ENCODE measurements around the gene SLBP. TPM values are rescaled to one million over a fixed set of nuclear protein-coding genes. Genes with fewer than 3 reads are reported as not detected.

The SLBP gene
- total and polyA plus RNA-seq, 2 donors from 2014 or later = 30.7 to 42.8 TPM

DNA sequence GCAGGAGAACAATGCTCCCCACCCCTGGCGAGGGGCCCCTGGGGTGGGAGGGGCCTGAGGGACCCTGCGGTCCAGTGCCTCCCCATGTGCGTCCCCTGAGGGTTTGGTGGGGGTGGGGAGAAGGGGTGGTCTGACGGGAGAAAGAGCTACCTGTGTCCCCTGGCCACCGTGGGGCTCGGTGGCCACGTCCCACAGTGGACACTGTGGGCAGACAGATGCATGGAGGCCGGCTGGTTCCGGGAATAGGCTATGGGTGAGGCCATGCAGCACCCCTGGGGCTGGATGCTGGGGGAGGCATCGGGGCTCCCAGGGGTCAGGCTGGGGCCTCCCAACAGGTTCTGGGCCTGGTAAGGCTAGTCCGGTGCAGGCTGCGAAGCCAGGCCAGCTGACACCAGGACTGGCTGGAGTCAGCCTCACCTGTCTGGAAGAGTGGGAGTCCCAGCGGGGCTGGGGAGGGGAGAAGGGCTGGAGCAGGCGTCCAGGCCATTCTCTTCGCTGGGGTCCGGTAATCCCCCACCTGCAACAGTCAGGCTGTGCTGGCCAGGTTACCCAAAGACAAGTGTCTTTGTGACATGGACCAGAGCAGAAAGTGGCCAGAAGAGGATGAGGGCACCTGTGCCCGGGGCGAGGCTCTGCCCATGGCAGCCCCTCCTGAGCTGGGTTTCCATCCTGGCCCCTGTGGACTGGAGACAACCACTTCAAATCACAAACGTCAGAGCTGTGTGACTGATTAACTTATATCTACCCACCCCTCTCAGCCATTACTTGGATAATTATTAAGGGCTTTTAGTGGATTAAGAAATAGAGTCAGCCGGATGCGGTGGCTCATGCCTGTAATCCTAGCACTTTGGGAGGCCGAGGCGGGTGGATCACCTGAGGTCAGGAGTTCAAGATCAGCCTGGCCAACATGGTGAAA, 26.6 kb downstream of the SLBP start:
- DNase-seq (peak in 4 of 5 donors; percentile 42 to 82 (median 79)), FAIRE-seq (no peak)
- H3K4me3 ChIP-seq (ENCODE audit: low read length in 3 of 3) = peak overlapping the region in 1 of 3 donors; percentile 18
- no peak overlapping the region for H3K9ac ChIP-seq (ENCODE audit: low read length in 3 of 3)
- peaks cover 0 to 1% (median under 1%) of the 10 kb centered on the region in 3 donors for H3K36me3 ChIP-seq (ENCODE audit: control insufficient read depth in 2 of 3, insufficient read depth in 3 of 3, low read length in 3 of 3)
- peak overlapping the region; percentile 77 for H3K27ac ChIP-seq (ENCODE audit: low read depth in 2 of 2, low read length in 2 of 2)
- TF ChIP-seq CTCF (IDR thresholded peaks at IDR 0.05; ENCODE audit: borderline replicate concordance, extremely low read depth, insufficient read depth) = no peak
- no peaks in the 10 kb centered on the region for H3K27me3 ChIP-seq (ENCODE audit: control insufficient read depth, insufficient read depth, low read length)
- no peaks in the 10 kb centered on the region for H3K9me3 ChIP-seq (ENCODE audit: control insufficient read depth in 2 of 3, insufficient read depth in 1 of 3, low read length in 3 of 3)
- peaks cover 3 to 8% (median 4%) of the 10 kb centered on the region in 3 donors for H3K4me1 ChIP-seq (ENCODE audit: control insufficient read depth in 2 of 3, insufficient read depth in 2 of 3, low read depth in 1 of 3, low read length in 3 of 3)
- intact Hi-C loops (cut with DNase I) = no loop called here

DNA sequence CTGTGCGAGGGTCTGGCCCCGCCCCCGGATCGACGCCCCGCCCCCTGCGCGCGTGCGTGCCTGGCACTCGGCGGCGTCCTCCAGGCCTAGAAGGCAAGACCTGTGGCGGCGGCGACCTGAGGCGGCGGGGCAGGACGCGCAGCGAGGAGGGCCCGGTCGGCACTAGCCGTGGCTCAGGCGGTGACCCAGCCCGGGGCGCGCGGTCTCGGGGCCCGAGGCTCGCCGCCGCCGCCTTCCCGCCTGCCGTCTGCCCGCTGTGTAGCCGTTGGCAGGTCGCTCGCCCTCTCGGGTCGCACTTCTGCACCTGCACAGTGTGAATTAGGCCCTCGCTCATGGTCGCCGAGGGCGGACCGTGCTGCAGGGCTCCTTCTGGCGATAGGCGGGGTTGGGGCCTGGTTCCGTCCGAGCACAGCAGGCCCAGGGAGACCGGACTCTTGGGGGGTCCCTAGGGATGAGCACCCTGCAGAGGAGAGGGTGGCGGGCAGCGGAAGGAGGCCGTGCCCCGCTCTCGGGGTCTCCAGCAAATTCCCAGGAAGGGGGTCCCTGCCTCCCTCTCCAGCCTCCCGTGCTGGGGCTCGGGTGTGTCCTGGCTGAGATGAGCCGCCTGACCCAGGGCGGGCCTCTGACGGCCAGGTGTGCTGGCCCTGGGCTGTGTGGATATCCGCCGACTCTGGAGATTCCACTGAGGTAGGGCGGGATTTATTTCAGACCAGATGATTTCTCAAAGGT, 27.4 kb downstream of the SLBP start:
- no peak for TF ChIP-seq CTCF (IDR thresholded peaks at IDR 0.05; ENCODE audit: borderline replicate concordance, extremely low read depth, insufficient read depth)
- Histone ChIP-seq H3K4me1 (ENCODE audit: control insufficient read depth in 2 of 3, insufficient read depth in 2 of 3, low read depth in 1 of 3, low read length in 3 of 3) (peaks cover 3 to 8% (median 4%) of the 10 kb centered on the region in 3 donors), H3K36me3 (ENCODE audit: control insufficient read depth in 2 of 3, insufficient read depth in 3 of 3, low read length in 3 of 3) (no peaks in the 10 kb centered on the region), H3K4me3 (ENCODE audit: low read length in 3 of 3) (peak overlapping the region in 2 of 3 donors; percentile 11 to 50), H3K9me3 (ENCODE audit: control insufficient read depth in 2 of 3, insufficient read depth in 1 of 3, low read length in 3 of 3) (no peaks in the 10 kb centered on the region), H3K9ac (ENCODE audit: low read length in 3 of 3) (no peak overlapping the region), H3K27ac (ENCODE audit: low read depth in 2 of 2, low read length in 2 of 2) (peak overlapping the region; percentile 20 to 77), H3K27me3 (ENCODE audit: control insufficient read depth, insufficient read depth, low read length) (no peaks in the 10 kb centered on the region)
- FAIRE-seq (no peak), DNase-seq (peak in 3 of 5 donors; percentile 26 to 96 (median 83))
- intact Hi-C loops (cut with DNase I) = no loop called here

- no peaks in the 10 kb centered on the region for H3K9me3 ChIP-seq (ENCODE audit: control insufficient read depth in 2 of 3, insufficient read depth in 1 of 3, low read length in 3 of 3)
- peak; percentile 68 to 96 (median 92) for DNase-seq
- peaks cover 3 to 8% (median 4%) of the 10 kb centered on the region in 3 donors for H3K4me1 ChIP-seq (ENCODE audit: control insufficient read depth in 2 of 3, insufficient read depth in 2 of 3, low read depth in 1 of 3, low read length in 3 of 3)
- H3K27me3 ChIP-seq (ENCODE audit: control insufficient read depth, insufficient read depth, low read length) = no peaks in the 10 kb centered on the region
- no peak for TF ChIP-seq CTCF (IDR thresholded peaks at IDR 0.05; ENCODE audit: borderline replicate concordance, extremely low read depth, insufficient read depth)
- FAIRE-seq = no peak
- H3K27ac ChIP-seq (ENCODE audit: low read depth in 2 of 2, low read length in 2 of 2) = peak within 1 kb of the TSS; percentile 47 to 77
- H3K4me3 ChIP-seq (ENCODE audit: low read length in 3 of 3) = peak within 1 kb of the TSS; percentile 47 to 59 (median 57)
- H3K36me3 ChIP-seq (ENCODE audit: control insufficient read depth in 2 of 3, insufficient read depth in 3 of 3, low read length in 3 of 3) = no peaks in the 10 kb centered on the region
- intact Hi-C loops (cut with DNase I) = no loop called here
- peak within 1 kb of the TSS in 2 of 3 donors; percentile 16 to 32 for H3K9ac ChIP-seq (ENCODE audit: low read length in 3 of 3)
Measured at GRCh38 chr4:1683736-1684505, 28.2 kb downstream of the SLBP start, which contains the start of gene FAM53A. Gene FAM53A, minus strand, starts transcription at chr4:1684313. Its CDS starts 15,572 bp downstream, at chr4:1668741.

Data from kidney (tissue), 14 donors.